Activated B cell treated with CpG ODN at 0.5 μM for 24 hours (primary cell): ENCODE results near the gene FHIT. TPM values are rescaled to one million over a fixed set of nuclear protein-coding genes. Genes with fewer than 3 reads are reported as not detected.

Source experiments
- ATAC-seq: fragments of 200-7000 bp; cut with Tn5 transposase; one replicate; pipeline ENCODE4 v1.10.0; 2021; ENCODE audit warnings: low read depth, mild to moderate bottlenecking, moderate library complexity
- CTCF ChIA-PET: fragments of 350-600 bp; sonication (Branson Sonifier 250); formaldehyde crosslinking; loops from one replicate; lab custom pipeline; 2021; ENCODE audit warnings: antibody characterized with exemption; lab: Charles Lee
- POLR2A ChIA-PET: fragments of 350-600 bp; sonication (Branson Sonifier 250); formaldehyde crosslinking; loops from one replicate; lab custom pipeline; 2021; ENCODE audit warnings: antibody characterized with exemption; lab: Charles Lee
- DNase-seq: peaks from one replicate; pipeline ENCODE4 v3.0.0; 2022
- H3K27ac Mint-ChIP-seq: one replicate; pipeline ENCODE4 v1.8.0; 2020; ENCODE audit warnings: mixed read lengths
- H3K27me3 Mint-ChIP-seq: one replicate; pipeline ENCODE4 v1.8.0; 2021; ENCODE audit warnings: mixed read lengths
- H3K36me3 Mint-ChIP-seq: one replicate; pipeline ENCODE4 v1.8.0; 2021; ENCODE audit warnings: low read depth, mixed read lengths
- H3K4me1 Mint-ChIP-seq: one replicate; pipeline ENCODE4 v1.8.0; 2021; ENCODE audit warnings: mixed read lengths
- H3K4me3 Mint-ChIP-seq: one replicate; pipeline ENCODE4 v1.8.0; 2020; ENCODE audit warnings: mild to moderate bottlenecking, mixed read lengths
- H3K9me3 Mint-ChIP-seq: one replicate; pipeline ENCODE4 v1.8.0; 2020; ENCODE audit warnings: mixed read lengths
- intact Hi-C: fragments of 100-400 bp; cut with micrococcal nuclease; formaldehyde crosslinking; loops from one replicate; pipeline ENCODE4 v1.15.1; 2024
- total RNA-seq: library from RNA; stranded (reverse); gene quantifications from 2 replicates; pipeline ENCODE4 v1.2.3, GENCODE V29; 2022
- TF ChIP-seq, protein P1 (sequence below): fragments of 200-600 bp; IDR thresholded peaks from one replicate; pipeline ENCODE4 v1.8.0; 2022; ENCODE audit warnings: antibody characterized with exemption, mild to moderate bottlenecking

Gene FHIT
- total RNA-seq, 1 donor from 2014 or later: 5.5 TPM

DNA sequence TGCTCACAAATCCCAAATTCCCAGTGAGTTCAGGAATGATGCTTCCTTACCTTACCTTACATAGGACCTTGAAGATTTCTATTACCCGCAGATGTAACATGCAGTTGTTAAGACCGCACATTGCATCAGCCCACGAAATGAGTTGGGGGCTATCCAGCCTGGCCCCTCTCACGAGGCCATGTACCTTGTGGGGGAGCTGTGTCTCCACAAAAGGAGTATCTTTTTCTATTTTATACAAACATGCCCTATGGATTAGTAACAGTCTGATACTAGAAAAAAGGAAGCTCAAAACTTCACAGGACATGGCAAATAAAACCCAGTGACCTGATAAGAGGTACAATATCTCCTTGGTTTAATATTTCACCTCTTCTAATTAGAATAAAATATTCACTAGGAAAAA lies 1114.7 kb downstream of the FHIT start:
- Mint-ChIP-seq H3K4me3 (no peak overlapping the region), H3K4me1 (peaks cover 3% of the 10 kb centered on the region), H3K9me3 (no peaks in the 10 kb centered on the region), H3K27me3 (no peaks in the 10 kb centered on the region), H3K36me3 (no peaks in the 10 kb centered on the region), H3K27ac (no peak overlapping the region)
- intact Hi-C loops: no loop called here
- TF ChIP-seq, protein P1, sequence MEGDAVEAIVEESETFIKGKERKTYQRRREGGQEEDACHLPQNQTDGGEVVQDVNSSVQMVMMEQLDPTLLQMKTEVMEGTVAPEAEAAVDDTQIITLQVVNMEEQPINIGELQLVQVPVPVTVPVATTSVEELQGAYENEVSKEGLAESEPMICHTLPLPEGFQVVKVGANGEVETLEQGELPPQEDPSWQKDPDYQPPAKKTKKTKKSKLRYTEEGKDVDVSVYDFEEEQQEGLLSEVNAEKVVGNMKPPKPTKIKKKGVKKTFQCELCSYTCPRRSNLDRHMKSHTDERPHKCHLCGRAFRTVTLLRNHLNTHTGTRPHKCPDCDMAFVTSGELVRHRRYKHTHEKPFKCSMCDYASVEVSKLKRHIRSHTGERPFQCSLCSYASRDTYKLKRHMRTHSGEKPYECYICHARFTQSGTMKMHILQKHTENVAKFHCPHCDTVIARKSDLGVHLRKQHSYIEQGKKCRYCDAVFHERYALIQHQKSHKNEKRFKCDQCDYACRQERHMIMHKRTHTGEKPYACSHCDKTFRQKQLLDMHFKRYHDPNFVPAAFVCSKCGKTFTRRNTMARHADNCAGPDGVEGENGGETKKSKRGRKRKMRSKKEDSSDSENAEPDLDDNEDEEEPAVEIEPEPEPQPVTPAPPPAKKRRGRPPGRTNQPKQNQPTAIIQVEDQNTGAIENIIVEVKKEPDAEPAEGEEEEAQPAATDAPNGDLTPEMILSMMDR: no peak
- no peak for DNase-seq
- ATAC-seq: no peak
- ChIA-PET POLR2A (no interaction called here), CTCF (no interaction called here)

DNA sequence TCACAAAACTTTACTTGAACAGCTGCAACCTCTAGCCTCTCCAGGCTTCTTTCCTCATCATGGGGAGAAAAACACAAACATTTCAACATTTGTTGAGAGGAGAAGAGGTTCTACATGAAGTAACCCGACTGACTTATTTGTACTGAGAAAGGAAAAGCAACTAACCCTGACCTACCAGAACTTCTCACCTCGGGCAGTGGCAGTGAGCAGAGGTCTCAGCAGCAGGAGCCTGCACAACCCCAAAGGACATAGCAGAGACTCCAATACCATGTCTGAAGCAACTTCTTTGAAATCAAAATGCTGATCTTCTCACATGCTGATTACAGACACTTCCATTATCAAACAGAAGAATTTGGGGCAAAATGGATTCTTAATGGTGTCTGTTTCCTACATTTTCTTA lies 1115.8 kb downstream of the FHIT start:
- H3K27ac Mint-ChIP-seq: no peak overlapping the region
- no peaks in the 10 kb centered on the region for H3K36me3 Mint-ChIP-seq
- CTCF ChIA-PET: no interaction called here
- POLR2A ChIA-PET: no interaction called here
- H3K27me3 Mint-ChIP-seq: no peaks in the 10 kb centered on the region
- H3K4me3 Mint-ChIP-seq: no peak overlapping the region
- no peaks in the 10 kb centered on the region for H3K9me3 Mint-ChIP-seq
- DNase-seq (no peak), ATAC-seq (no peak)
- TF ChIP-seq, protein P1: no peak
- H3K4me1 Mint-ChIP-seq: peaks cover 3% of the 10 kb centered on the region
- intact Hi-C loops: no loop called here

DNA sequence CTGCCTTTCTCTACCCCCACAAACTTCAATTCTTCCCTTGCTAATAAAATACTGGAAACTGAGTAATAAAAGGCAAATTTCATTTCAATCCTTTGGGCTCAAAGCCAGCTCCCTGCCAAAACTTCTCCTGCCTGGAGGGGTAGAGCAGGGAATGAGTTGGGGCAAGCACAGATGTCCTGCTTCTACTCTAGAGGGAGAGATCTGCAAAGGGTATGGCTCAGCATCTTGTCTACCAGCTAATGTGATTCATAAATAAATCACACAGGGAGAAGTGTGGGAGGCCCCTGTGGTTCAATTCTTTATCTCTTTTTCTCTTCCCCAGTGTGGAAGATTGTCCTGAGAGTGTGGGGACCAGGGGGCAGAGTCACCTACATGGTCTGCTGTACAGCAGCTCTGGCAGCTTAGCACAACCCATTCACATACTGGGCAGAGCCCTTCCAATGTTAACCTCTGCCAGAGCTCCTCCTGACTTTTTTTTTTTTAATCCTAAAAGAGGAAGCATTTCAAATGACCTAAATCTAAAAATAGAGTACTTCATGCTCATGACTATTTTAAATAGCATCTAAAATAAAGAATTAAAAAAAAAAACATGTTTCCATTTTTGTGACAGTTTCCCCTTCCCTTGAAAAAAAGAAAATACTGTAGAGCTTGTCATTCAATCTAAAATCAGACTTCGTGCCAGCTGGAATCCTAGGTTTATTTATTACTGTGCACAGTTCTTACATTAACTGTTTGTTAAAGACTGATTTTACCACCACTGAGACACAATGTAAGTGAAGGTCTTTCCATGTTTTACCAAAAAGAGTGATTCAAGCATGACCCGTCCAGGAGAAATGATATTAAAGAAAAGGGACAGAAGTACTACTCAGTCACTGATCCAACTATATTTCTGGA lies 1117.7 kb downstream of the FHIT start:
- no peak for ATAC-seq
- Mint-ChIP-seq H3K9me3 (no peaks in the 10 kb centered on the region), H3K27me3 (no peaks in the 10 kb centered on the region), H3K4me3 (no peak overlapping the region), H3K36me3 (no peaks in the 10 kb centered on the region), H3K4me1 (peaks cover 3% of the 10 kb centered on the region), H3K27ac (no peak overlapping the region)
- intact Hi-C loops: no loop called here
- TF ChIP-seq, protein P1: no peak
- ChIA-PET POLR2A (interaction anchor here (0.6 kb wide), 1 partner anchor 92 kb away, joined by 3 read pairs; no protein-coding TSS in a partner anchor), CTCF (no interaction called here)
- DNase-seq: no peak

DNA sequence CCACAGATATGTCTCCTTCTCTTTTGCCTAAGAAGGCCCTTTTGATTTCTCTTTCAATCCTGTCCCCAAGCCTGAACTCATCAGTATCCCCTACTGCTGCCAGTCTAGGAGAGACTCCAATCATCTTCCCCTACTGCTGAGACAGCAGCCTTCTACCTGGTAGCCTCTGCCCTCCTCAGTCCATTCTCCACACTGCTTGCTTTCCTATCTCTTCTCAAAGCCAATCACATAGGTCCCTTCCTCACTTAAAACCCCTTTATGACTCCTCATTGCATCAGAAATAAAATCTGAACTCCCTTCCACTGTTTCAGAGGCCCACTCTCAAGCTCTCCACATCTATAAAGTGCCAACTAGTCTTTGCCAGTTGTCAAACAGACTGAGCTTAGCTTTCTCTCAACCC lies 1119.6 kb downstream of the FHIT start:
- ATAC-seq: no peak
- Mint-ChIP-seq H3K27ac (no peak overlapping the region), H3K4me3 (no peak overlapping the region)

More for the DNA sequence above, 1119.6 kb downstream of the FHIT start:
- no peak for DNase-seq
- CTCF ChIA-PET: no interaction called here
- Mint-ChIP-seq H3K36me3 (no peaks in the 10 kb centered on the region), H3K27me3 (no peaks in the 10 kb centered on the region), H3K4me1 (peaks cover 3% of the 10 kb centered on the region), H3K9me3 (no peaks in the 10 kb centered on the region)
- TF ChIP-seq, protein P1: no peak
- POLR2A ChIA-PET: no interaction called here
- intact Hi-C loops: no loop called here
